Upper lobe of left lung (tissue), 6 donors: ENCODE measurements around the gene P4HA3. TPM values are rescaled to one million over a fixed set of nuclear protein-coding genes. Genes with fewer than 3 reads are reported as not detected.

ENCODE experiments used
- ATAC-seq, 2 donors: fragments of 200-7000 bp; cut with Tn5 transposase; one replicate each; pipeline ENCODE4 v1.9.1; 2022; ENCODE audit warnings: mild to moderate bottlenecking in 2 of 2, moderate library complexity in 2 of 2; ENCODE audit not compliant: low FRiP score in 2 of 2
- DNase-seq, 2 donors: peaks; one replicate each; pipeline ENCODE4 v3.0.0-alpha.2; 2019 to 2020
- H3K27ac ChIP-seq, 4 donors: fragments of 200-600 bp; sonication (generic); one replicate each; pipeline ENCODE4 v1.5.1; 2016 to 2019
- H3K27me3 ChIP-seq, 4 donors: fragments of 200-600 bp; sonication (generic); one replicate each; pipeline ENCODE4 v1.5.1; 2017 to 2019
- H3K36me3 ChIP-seq, 4 donors: fragments of 200-600 bp; sonication (generic); one replicate each; pipeline ENCODE4 v1.5.1; 2016 to 2019
- H3K4me1 ChIP-seq, 4 donors: fragments of 200-600 bp; sonication (generic); one replicate each; pipeline ENCODE4 v1.5.1; 2018 to 2019
- H3K4me3 ChIP-seq, 4 donors: fragments of 200-600 bp; sonication (generic); one replicate each; pipeline ENCODE4 v1.5.1; 2017 to 2019; ENCODE audit warnings: mild to moderate bottlenecking in 2 of 4, moderate library complexity in 1 of 4
- H3K9me3 ChIP-seq, 4 donors: fragments of 200-600 bp; sonication (generic); one replicate each; pipeline ENCODE4 v1.5.1; 2018 to 2019
- EP300 ChIP-seq, 4 donors: sonication (generic); formaldehyde crosslinking; IDR thresholded peaks; one replicate each; pipeline ENCODE4 v1.5.1; 2017; ENCODE audit warnings: antibody characterized with exemption in 4 of 4, control low read depth in 2 of 4
- POLR2A ChIP-seq, 4 donors: fragments of 450-650 bp; IDR thresholded peaks; one replicate each; pipeline ENCODE4 v1.5.1; 2016 to 2017; ENCODE audit warnings: antibody characterized with exemption in 4 of 4, mild to moderate bottlenecking in 2 of 4
- POLR2AphosphoS5 ChIP-seq, 2 donors: sonication (generic); formaldehyde crosslinking; IDR thresholded peaks; one replicate each; pipeline ENCODE4 v1.5.1; 2017; ENCODE audit warnings: antibody characterized with exemption in 2 of 2
- WGBS, 2 donors: methylation state at CpG; one replicate each; pipeline ENCODE4 v1.1.5; 2017 to 2018; 5-methylcytosine and 5-hydroxymethylcytosine counted together
- small RNA-seq, 4 donors: library from RNA; depleted of rRNA; stranded (forward); fragments of <200 nt; gene quantifications; one replicate each; pipeline ENCODE3, GENCODE V24; 2016
- total RNA-seq, 6 donors: library from RNA; depleted of rRNA in 4 of 6; stranded (reverse); fragments of >200 nt in 4 of 6; gene quantifications; one replicate each; pipeline versions ENCODE4 v1.1.0 to v1.2.1, GENCODE V29; 2016 to 2021
- TF ChIP-seq, protein P1 (sequence below), 6 experiments: fragments of 450-650 bp in 4 of 6; fragments of 200-600 bp in 2 of 6; sonication (generic) in 2 of 6; IDR thresholded peaks; one replicate each; pipeline ENCODE4 v1.5.1; 2016 to 2019; ENCODE audit warnings: antibody characterized with exemption in 6 of 6
- donor health status: DM: no; HTN: no; CAD: no; lungs with moderate emphysema.
- donor health status: DM: no; HTN: yes; CAD: no; lungs with severe emphysema.

P4HA3 gene
- total RNA-seq, 6 donors from 2014 or later: 0.22 to 1.6 (median 0.64) TPM; not detected in 2

DNA sequence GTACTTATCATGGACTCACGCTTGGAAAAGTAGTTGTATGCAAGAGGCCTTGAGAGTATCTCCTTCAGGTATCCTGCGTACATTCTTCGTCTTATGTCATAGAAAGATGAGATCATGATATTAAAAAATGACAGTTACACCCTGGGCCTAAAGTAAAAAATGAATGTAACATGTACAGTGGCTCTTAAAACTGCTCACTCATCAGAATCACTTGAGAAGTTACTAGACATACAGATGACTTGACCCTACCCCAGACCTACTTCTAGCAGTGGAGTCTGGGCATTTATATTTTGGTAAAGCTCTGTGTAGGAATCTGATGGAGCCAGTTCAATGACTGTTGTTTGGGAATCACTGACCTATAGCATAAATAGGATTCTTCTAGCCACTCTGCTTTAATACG is 85.9 kb downstream of the P4HA3 start:
- Histone ChIP-seq H3K36me3 (peaks cover 0 to 7% (median 4%) of the 10 kb centered on the region in 4 donors), H3K4me3 (no peak overlapping the region), H3K27me3 (no peaks in the 10 kb centered on the region), H3K27ac (no peak overlapping the region), H3K4me1 (peaks cover 0 to 6% (median 0%) of the 10 kb centered on the region in 4 donors), H3K9me3 (no peaks in the 10 kb centered on the region)
- no peak for TF ChIP-seq POLR2AphosphoS5 (IDR thresholded peaks at IDR 0.05)
- no peak for TF ChIP-seq POLR2A (IDR thresholded peaks at IDR 0.05)
- TF ChIP-seq, protein P1, sequence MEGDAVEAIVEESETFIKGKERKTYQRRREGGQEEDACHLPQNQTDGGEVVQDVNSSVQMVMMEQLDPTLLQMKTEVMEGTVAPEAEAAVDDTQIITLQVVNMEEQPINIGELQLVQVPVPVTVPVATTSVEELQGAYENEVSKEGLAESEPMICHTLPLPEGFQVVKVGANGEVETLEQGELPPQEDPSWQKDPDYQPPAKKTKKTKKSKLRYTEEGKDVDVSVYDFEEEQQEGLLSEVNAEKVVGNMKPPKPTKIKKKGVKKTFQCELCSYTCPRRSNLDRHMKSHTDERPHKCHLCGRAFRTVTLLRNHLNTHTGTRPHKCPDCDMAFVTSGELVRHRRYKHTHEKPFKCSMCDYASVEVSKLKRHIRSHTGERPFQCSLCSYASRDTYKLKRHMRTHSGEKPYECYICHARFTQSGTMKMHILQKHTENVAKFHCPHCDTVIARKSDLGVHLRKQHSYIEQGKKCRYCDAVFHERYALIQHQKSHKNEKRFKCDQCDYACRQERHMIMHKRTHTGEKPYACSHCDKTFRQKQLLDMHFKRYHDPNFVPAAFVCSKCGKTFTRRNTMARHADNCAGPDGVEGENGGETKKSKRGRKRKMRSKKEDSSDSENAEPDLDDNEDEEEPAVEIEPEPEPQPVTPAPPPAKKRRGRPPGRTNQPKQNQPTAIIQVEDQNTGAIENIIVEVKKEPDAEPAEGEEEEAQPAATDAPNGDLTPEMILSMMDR (IDR thresholded peaks at IDR 0.05): no peak
- TF ChIP-seq EP300 (IDR thresholded peaks at IDR 0.05): no peak
- 99% methylated on average over 4 of the region's 4 CpGs for WGBS, 2 donors
- no peak for DNase-seq
- ATAC-seq: no peak

DNA sequence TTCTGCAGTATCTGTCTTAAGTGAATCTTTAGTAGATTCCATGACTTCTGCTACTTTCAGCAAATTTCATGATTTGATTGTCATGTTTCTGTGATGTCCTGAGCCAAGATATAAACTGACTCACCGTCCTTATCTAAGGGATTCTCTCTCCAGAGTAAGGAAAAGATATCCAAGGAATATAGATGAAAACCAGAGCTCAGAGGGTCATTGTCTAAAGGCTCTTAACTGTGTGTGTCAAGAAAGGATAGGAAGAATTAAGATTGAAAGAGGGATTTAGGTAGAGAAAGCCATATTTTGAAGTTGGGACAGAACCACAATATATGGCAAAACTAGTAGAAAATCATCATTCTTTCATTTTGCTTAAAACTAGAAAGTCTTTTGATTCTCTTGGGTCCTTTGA is 89.6 kb downstream of the P4HA3 start:
- no peaks in the 10 kb centered on the region for H3K9me3 ChIP-seq
- TF ChIP-seq POLR2AphosphoS5 (IDR thresholded peaks at IDR 0.05) (no peak), POLR2A (IDR thresholded peaks at IDR 0.05) (no peak), EP300 (IDR thresholded peaks at IDR 0.05) (no peak)
- TF ChIP-seq, protein P1 (IDR thresholded peaks at IDR 0.05): no peak
- 80 to 91% methylated on average over 1 of the region's 1 CpG for WGBS, 2 donors
- ATAC-seq (no peak), DNase-seq (no peak)
- H3K27ac ChIP-seq: no peak overlapping the region
- peaks cover 0 to 4% (median 0%) of the 10 kb centered on the region in 4 donors for H3K4me1 ChIP-seq
- no peaks in the 10 kb centered on the region for H3K36me3 ChIP-seq
- no peaks in the 10 kb centered on the region for H3K27me3 ChIP-seq
- no peak overlapping the region for H3K4me3 ChIP-seq

DNA sequence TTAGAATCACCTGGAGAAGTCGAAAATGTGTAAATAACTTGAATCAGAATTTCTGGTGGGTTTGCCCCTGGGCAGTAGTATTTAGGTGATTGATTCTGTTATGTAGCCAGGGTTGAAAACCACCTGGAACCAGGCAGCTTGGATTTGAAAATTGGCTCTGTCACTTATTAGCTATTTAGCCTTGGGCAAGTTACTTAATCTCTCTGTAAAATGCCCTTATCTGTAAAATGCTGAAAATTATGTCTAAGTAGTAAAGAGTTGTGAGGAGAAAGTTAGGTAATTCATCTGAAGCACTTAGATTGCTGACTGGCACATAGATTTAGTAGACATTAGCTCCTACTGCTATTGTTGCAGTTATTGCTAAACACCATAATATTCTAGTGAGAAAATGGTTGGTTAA is 91.1 kb downstream of the P4HA3 start:
- Histone ChIP-seq H3K9me3 (no peaks in the 10 kb centered on the region), H3K4me1 (no peaks in the 10 kb centered on the region), H3K27ac (no peak overlapping the region), H3K36me3 (no peaks in the 10 kb centered on the region), H3K27me3 (no peaks in the 10 kb centered on the region), H3K4me3 (no peak overlapping the region)
- DNase-seq: no peak
- 85 to 86% methylated on average over 1 of the region's 1 CpG for WGBS, 2 donors
- ATAC-seq: no peak
- TF ChIP-seq POLR2A (IDR thresholded peaks at IDR 0.05) (no peak), POLR2AphosphoS5 (IDR thresholded peaks at IDR 0.05) (no peak)
- TF ChIP-seq, protein P1 (IDR thresholded peaks at IDR 0.05): no peak

Small RNA genes within 50 kb of the gene (small RNA-seq; reads per million reads assigned to genes)
- 0 reads per million in 4 donors for gene RF00409

Other genes with a start within 250 kb of the P4HA3 start
- 10 to 100 TPM; 21.4 to 55.5 (median 26.6) TPM for gene C2CD3, start 140.6 kb downstream of the P4HA3 start, total RNA-seq
- 10 to 100 TPM; 13.9 to 36.9 (median 29.5) TPM for gene PPME1, start 140.4 kb downstream of the P4HA3 start, total RNA-seq
- gene PGM2L1, start 86.8 kb upstream of the P4HA3 start, total RNA-seq: 1 to 10 TPM; 1.0 to 8.8 (median 5.8) TPM
- 10 to 100 TPM; 14.3 to 33.3 (median 20.0) TPM for gene KCNE3, start 155.9 kb upstream of the P4HA3 start, total RNA-seq
- 1 to 10 TPM; 3.3 to 8.5 (median 6.3) TPM for gene LIPT2, start 182.1 kb upstream of the P4HA3 start, total RNA-seq